IMR-90 (cell line): ENCODE measurements around the gene MGAT5. TPM values are rescaled to one million over a fixed set of nuclear protein-coding genes. Genes with fewer than 3 reads are reported as not detected.

Source experiments
- ATAC-seq: fragments of 200-7000 bp; cut with Tn5 transposase; 2 replicates; pipeline ENCODE4 v1.9.1; 2020; ENCODE audit warnings: low read depth, mild to moderate bottlenecking, moderate library complexity
- BruUV-seq: library from RNA; stranded (reverse); fragments of 400-500 nt; replicated peaks from 2 replicates; lab custom pipeline; 2021; lab: Mats Ljungman, UMichigan
- CTCF ChIA-PET: fragments of 300-600 bp; formaldehyde crosslinking; extraction: SDS; loops from one replicate; lab custom pipeline; 2021; ENCODE audit warnings: antibody characterized with exemption; lab: Yijun Ruan, JAX
- POLR2A ChIA-PET: fragments of 300-600 bp; sonication (Branson Sonifier 250); formaldehyde crosslinking; loops from one replicate; lab custom pipeline; 2022; ENCODE audit warnings: antibody characterized with exemption; ENCODE audit not compliant: unreplicated experiment; lab: Charles Lee
- DNase-seq: peaks from one replicate; pipeline ENCODE4 v3.0.0; 2013
- H2AFZ ChIP-seq: replicated peaks from 2 replicates; pipeline ENCODE3; 2013; ENCODE audit warnings: low read length, mild to moderate bottlenecking; ENCODE audit not compliant: poor library complexity
- H2AK5ac ChIP-seq: 2 replicates; pipeline ENCODE4 v1.6.1; 2013; ENCODE audit warnings: low read depth, low read length, inconsistent platforms
- H2AK9ac ChIP-seq: replicated peaks from 2 replicates; pipeline ENCODE3; 2013; ENCODE audit warnings: mild to moderate bottlenecking, low read depth, low read length, moderate library complexity; ENCODE audit not compliant: poor library complexity
- H2BK120ac ChIP-seq: 2 replicates; pipeline ENCODE4 v1.6.1; 2013; ENCODE audit warnings: low read depth, low read length, inconsistent platforms
- H2BK15ac ChIP-seq: 3 replicates; pipeline ENCODE4 v1.6.1; 2013; ENCODE audit warnings: low read depth, low read length, inconsistent platforms
- H2BK20ac ChIP-seq: 2 replicates; pipeline ENCODE4 v1.6.1; 2013; ENCODE audit warnings: low read depth, mild to moderate bottlenecking, inconsistent platforms, low read length, moderate library complexity
- H2BK5ac ChIP-seq: 2 replicates; pipeline ENCODE4 v1.6.1; 2013; ENCODE audit warnings: mild to moderate bottlenecking, low read depth, low read length, inconsistent platforms; ENCODE audit not compliant: poor library complexity, severe bottlenecking
- H3K14ac ChIP-seq: replicated peaks from 2 replicates; pipeline ENCODE4 v1.6.1; 2013; ENCODE audit warnings: low read depth, low read length, inconsistent platforms
- H3K18ac ChIP-seq: 2 replicates; pipeline ENCODE4 v1.6.1; 2013; ENCODE audit warnings: low read depth, low read length, control low read depth
- H3K23ac ChIP-seq: 2 replicates; pipeline ENCODE4 v1.6.1; 2013; ENCODE audit warnings: low read depth, low read length, inconsistent platforms
- H3K27ac ChIP-seq: 2 replicates; pipeline ENCODE4 v1.5.1; 2013; ENCODE audit warnings: mild to moderate bottlenecking, control low read depth, low read length; ENCODE audit not compliant: insufficient read depth
- H3K27me3 ChIP-seq: 2 replicates; pipeline ENCODE4 v1.6.1; 2013; ENCODE audit warnings: low read length; ENCODE audit not compliant: control insufficient read depth, insufficient read depth
- H3K36me3 ChIP-seq: 2 replicates; pipeline ENCODE4 v1.6.1; 2013; ENCODE audit warnings: low read length, mixed read lengths; ENCODE audit not compliant: control insufficient read depth, insufficient read depth
- H3K4ac ChIP-seq: 2 replicates; pipeline ENCODE4 v1.6.1; 2013; ENCODE audit warnings: low read depth, low read length, inconsistent platforms
- H3K4me1 ChIP-seq: 2 replicates; pipeline ENCODE4 v1.6.1; 2013; ENCODE audit warnings: low read length, mixed read lengths; ENCODE audit not compliant: control insufficient read depth, insufficient read depth
- H3K4me2 ChIP-seq: 2 replicates; pipeline ENCODE4 v1.6.1; 2013; ENCODE audit warnings: low read depth, mild to moderate bottlenecking, control low read depth, low read length, moderate library complexity
- H3K4me3 ChIP-seq: 2 replicates; pipeline ENCODE4 v1.5.1; 2013; ENCODE audit warnings: low read depth, mild to moderate bottlenecking, control low read depth, low read length, moderate library complexity; ENCODE audit not compliant: insufficient read depth
- H3K56ac ChIP-seq: 2 replicates; pipeline ENCODE4 v1.6.1; 2013; ENCODE audit warnings: low read length, inconsistent platforms; ENCODE audit not compliant: insufficient read depth; ENCODE audit errors: extremely low read depth
- H3K79me1 ChIP-seq, 2 experiments: 2 replicates each; pipeline ENCODE4 v1.6.1; 2013; ENCODE audit warnings: low read length in 2 of 2, inconsistent platforms in 1 of 2, low read depth in 1 of 2
- H3K9ac ChIP-seq: 2 replicates; pipeline ENCODE4 v1.6.1; 2013; ENCODE audit warnings: low read depth, low read length, control low read depth
- H3K9me1 ChIP-seq: 2 replicates; pipeline ENCODE4 v1.6.1; 2013; ENCODE audit warnings: low read length, inconsistent platforms; ENCODE audit not compliant: insufficient read depth
- H3K9me3 ChIP-seq: 2 replicates; pipeline ENCODE4 v1.6.1; 2013; ENCODE audit warnings: low read length; ENCODE audit not compliant: control insufficient read depth, insufficient read depth
- H4K20me1 ChIP-seq: 2 replicates; pipeline ENCODE4 v1.6.1; 2013; ENCODE audit warnings: low read length, inconsistent platforms; ENCODE audit not compliant: insufficient read depth
- H4K5ac ChIP-seq: 2 replicates; pipeline ENCODE4 v1.6.1; 2013; ENCODE audit warnings: mild to moderate bottlenecking, low read depth, low read length, control low read depth
- H4K8ac ChIP-seq, 2 experiments: 2 replicates each; pipeline ENCODE4 v1.6.1; 2013; ENCODE audit warnings: low read depth in 2 of 2, low read length in 2 of 2, control low read depth in 1 of 2, inconsistent platforms in 1 of 2
- H4K91ac ChIP-seq: 2 replicates; pipeline ENCODE4 v1.6.1; 2013; ENCODE audit warnings: low read depth, low read length, inconsistent platforms; ENCODE audit not compliant: insufficient read depth
- CEBPB ChIP-seq: IDR thresholded peaks from 2 replicates; pipeline ENCODE4 v1.6.1; 2012; ENCODE audit warnings: low read depth, low read length, improper control_type of control experiment
- MAFK ChIP-seq: IDR thresholded peaks from 2 replicates; pipeline ENCODE4 v1.6.1; 2012; ENCODE audit warnings: low read depth, low read length, improper control_type of control experiment
- MAZ ChIP-seq: IDR thresholded peaks from 2 replicates; pipeline ENCODE4 v1.6.1; 2012; ENCODE audit warnings: low read depth, mild to moderate bottlenecking, low read length, improper control_type of control experiment, moderate library complexity, borderline replicate concordance
- MXI1 ChIP-seq: IDR thresholded peaks from 2 replicates; pipeline ENCODE4 v1.6.1; 2012; ENCODE audit warnings: low read depth, mild to moderate bottlenecking, low read length, moderate library complexity, borderline replicate concordance
- NFE2L2 ChIP-seq: fragments of 150-350 bp; IDR thresholded peaks from 2 replicates; pipeline ENCODE4 v1.6.1; 2016; ENCODE audit warnings: low read depth, mild to moderate bottlenecking, low read length
- POLR2A ChIP-seq: IDR thresholded peaks from 2 replicates; pipeline ENCODE4 v1.6.1; 2012; ENCODE audit warnings: mild to moderate bottlenecking, low read depth, low read length
- RCOR1 ChIP-seq: IDR thresholded peaks from 2 replicates; pipeline ENCODE4 v1.6.1; 2012; ENCODE audit warnings: mild to moderate bottlenecking, low read length, improper control_type of control experiment; ENCODE audit not compliant: insufficient replicate concordance
- RFX5 ChIP-seq: IDR thresholded peaks from 2 replicates; pipeline ENCODE4 v1.8.0; 2012; ENCODE audit warnings: low read depth, mild to moderate bottlenecking, low read length, moderate library complexity
- USF2 ChIP-seq: fragments of 150-350 bp; IDR thresholded peaks from 2 replicates; pipeline ENCODE4 v1.6.1; 2017; ENCODE audit warnings: mild to moderate bottlenecking, antibody characterized with exemption, low read length, low read depth
- WGBS, 2 experiments: methylation state at CpG; one replicate each; pipeline versions ENCODE4 v1.1.5 to v1.1.7; 2013; ENCODE audit warnings: missing lambda C conversion rate in 2 of 2; ENCODE audit not compliant: insufficient read length in 1 of 2; ENCODE audit errors: extremely low coverage in 2 of 2; 5-methylcytosine and 5-hydroxymethylcytosine counted together
- dilution Hi-C: fragments of 300-500 bp; cut with HindIII; formaldehyde crosslinking; loops from one replicate; pipeline ENCODE4 v1.14.3; 2018; ENCODE audit warnings: low sequenced_read_pairs; ENCODE audit not compliant: unreplicated experiment
- in situ Hi-C: fragments of 300-500 bp; cut with MboI; formaldehyde crosslinking; loops from 3 replicates; pipeline ENCODE4 v1.14.3; 2019; ENCODE audit warnings: low sequenced_read_pairs, inconsistent platforms, mixed read lengths
- intact Hi-C: fragments of 100-400 bp; cut with micrococcal nuclease; formaldehyde crosslinking; loops from 2 replicates; pipeline ENCODE4 v1.10.0; 2022
- polyA plus RNA-seq, 3 experiments: library from polyadenylated mRNA; depleted of rRNA; stranded (reverse); fragments of >200 nt; gene quantifications; 2 replicates each; pipeline ENCODE4 v1.2.3, GENCODE V29; 2012; ENCODE audit warnings: low replicate concordance in 1 of 3
- total RNA-seq: library from RNA; depleted of rRNA; stranded (reverse); fragments of >200 nt; gene quantifications from 2 replicates; pipeline ENCODE4 v1.2.3, GENCODE V29; 2012
- TF ChIP-seq, protein P1 (sequence below): fragments of 150-350 bp; IDR thresholded peaks from 2 replicates; pipeline ENCODE4 v1.6.1; 2016; ENCODE audit warnings: low read depth, mild to moderate bottlenecking, low read length, moderate library complexity, borderline replicate concordance
- TF ChIP-seq, protein P2 (sequence below): conservative IDR thresholded peaks from 2 replicates; pipeline ENCODE4 v1.5.1; 2012; ENCODE audit warnings: mild to moderate bottlenecking, low read depth, low read length, improper control_type of control experiment

MGAT5 gene
- total and polyA plus RNA-seq, 2 of the 4 experiments (the other 2 are of a cell fraction): 22.9 to 59.9 TPM

GRCh38 chr2:134454931-134455330 is 201.1 kb downstream of the MGAT5 start:
- Histone ChIP-seq H3K56ac (no peak overlapping the region), H3K9me3 (no peaks in the 10 kb centered on the region), H2AK5ac (no peak overlapping the region), H3K18ac (no peak overlapping the region), H3K4me3 (no peak overlapping the region), H4K91ac (no peak overlapping the region), H4K8ac (no peak overlapping the region), H3K4ac (no peak overlapping the region), H3K79me1 (peaks cover 0 to 5% of the 10 kb centered on the region in 2 experiments; a peak in 1 of 4 replicates), H3K9me1 (0 out of 2 replicates have a peak, but pooled peaks cover 4% of the 10 kb centered on the region), H2BK5ac (no peak overlapping the region), H3K23ac (no peak overlapping the region), H3K14ac (no peak overlapping the region), H4K5ac (no peak overlapping the region), H3K27me3 (no peaks in the 10 kb centered on the region), H2BK20ac (no peak overlapping the region), H2AK9ac (no peak overlapping the region), H2AFZ (no peak overlapping the region), H3K36me3 (peaks cover 25% of the 10 kb centered on the region), H2BK120ac (no peak overlapping the region), H3K27ac (no peak overlapping the region), H2BK15ac (no peak overlapping the region), H3K4me2 (no peak overlapping the region), H4K20me1 (no peaks in the 10 kb centered on the region), H3K9ac (no peak overlapping the region), H3K4me1 (no peaks in the 10 kb centered on the region)
- POLR2A ChIA-PET: no interaction called here
- ATAC-seq (no peak), DNase-seq (no peak)
- intact Hi-C loops (no loop called here), dilution Hi-C loops (no loop called here), in situ Hi-C loops (loop anchor here (10.0 kb wide), 1 partner anchor 570 kb away; no protein-coding TSS in a partner anchor)
- WGBS, 2 experiments: 100% methylated on average over 1 of the region's 6 CpGs; no CpG with 5 or more reads in 1 of the 2 experiments
- CTCF ChIA-PET: no interaction called here
- BruUV-seq: no TSS peak
- no peak for TF ChIP-seq RFX5
- TF ChIP-seq, protein P1, sequence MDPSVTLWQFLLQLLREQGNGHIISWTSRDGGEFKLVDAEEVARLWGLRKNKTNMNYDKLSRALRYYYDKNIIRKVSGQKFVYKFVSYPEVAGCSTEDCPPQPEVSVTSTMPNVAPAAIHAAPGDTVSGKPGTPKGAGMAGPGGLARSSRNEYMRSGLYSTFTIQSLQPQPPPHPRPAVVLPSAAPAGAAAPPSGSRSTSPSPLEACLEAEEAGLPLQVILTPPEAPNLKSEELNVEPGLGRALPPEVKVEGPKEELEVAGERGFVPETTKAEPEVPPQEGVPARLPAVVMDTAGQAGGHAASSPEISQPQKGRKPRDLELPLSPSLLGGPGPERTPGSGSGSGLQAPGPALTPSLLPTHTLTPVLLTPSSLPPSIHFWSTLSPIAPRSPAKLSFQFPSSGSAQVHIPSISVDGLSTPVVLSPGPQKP: no peak
- no peak for TF ChIP-seq NFE2L2
- no peak for TF ChIP-seq CEBPB
- no peak for TF ChIP-seq RCOR1
- no peak for TF ChIP-seq MAFK
- no peak for TF ChIP-seq MAZ
- no peak for TF ChIP-seq MXI1
- TF ChIP-seq POLR2A: no peak
- TF ChIP-seq, protein P2, sequence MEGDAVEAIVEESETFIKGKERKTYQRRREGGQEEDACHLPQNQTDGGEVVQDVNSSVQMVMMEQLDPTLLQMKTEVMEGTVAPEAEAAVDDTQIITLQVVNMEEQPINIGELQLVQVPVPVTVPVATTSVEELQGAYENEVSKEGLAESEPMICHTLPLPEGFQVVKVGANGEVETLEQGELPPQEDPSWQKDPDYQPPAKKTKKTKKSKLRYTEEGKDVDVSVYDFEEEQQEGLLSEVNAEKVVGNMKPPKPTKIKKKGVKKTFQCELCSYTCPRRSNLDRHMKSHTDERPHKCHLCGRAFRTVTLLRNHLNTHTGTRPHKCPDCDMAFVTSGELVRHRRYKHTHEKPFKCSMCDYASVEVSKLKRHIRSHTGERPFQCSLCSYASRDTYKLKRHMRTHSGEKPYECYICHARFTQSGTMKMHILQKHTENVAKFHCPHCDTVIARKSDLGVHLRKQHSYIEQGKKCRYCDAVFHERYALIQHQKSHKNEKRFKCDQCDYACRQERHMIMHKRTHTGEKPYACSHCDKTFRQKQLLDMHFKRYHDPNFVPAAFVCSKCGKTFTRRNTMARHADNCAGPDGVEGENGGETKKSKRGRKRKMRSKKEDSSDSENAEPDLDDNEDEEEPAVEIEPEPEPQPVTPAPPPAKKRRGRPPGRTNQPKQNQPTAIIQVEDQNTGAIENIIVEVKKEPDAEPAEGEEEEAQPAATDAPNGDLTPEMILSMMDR: no peak
- TF ChIP-seq USF2: no peak
